Pulmonary artery endothelial cell (primary cell): ENCODE results near the gene CHKA. TPM values are rescaled to one million over a fixed set of nuclear protein-coding genes. Genes with fewer than 3 reads are reported as not detected.

ENCODE experiments used
- DNase-seq: peaks from one replicate; pipeline ENCODE4 v3.0.0-alpha.2; 2011; ENCODE audit warnings: low read depth, low spot score
- total RNA-seq: library from RNA; depleted of rRNA; stranded (reverse); fragments of >200 nt; gene quantifications from 2 replicates; pipeline ENCODE4 v1.2.3, GENCODE V29; 2014

Gene CHKA
- total RNA-seq, 1 donor from 2014 or later: 9.8 TPM

- no peak for DNase-seq
These were observed 118.0 kb downstream of the CHKA start for GRCh38 chr11:68002938-68003845.

Other genes starting within 250 kb of the CHKA start
- gene UNC93B1, start 117.3 kb downstream of the CHKA start, total RNA-seq: 14.7 and 16.0 TPM in 2 replicates
- gene ALDH3B1, start 111.1 kb downstream of the CHKA start, total RNA-seq: 0.74 and 1.3 TPM in 2 replicates
- gene NDUFS8, start 90.7 kb downstream of the CHKA start, total RNA-seq: 105 and 116 TPM in 2 replicates
- 50.6 and 71.3 TPM in 2 replicates for gene TCIRG1, start 82.4 kb downstream of the CHKA start, total RNA-seq
- 17.6 and 23.6 TPM in 2 replicates for gene KMT5B, start 91.9 kb upstream of the CHKA start, total RNA-seq
- gene C11orf24, start 150.6 kb upstream of the CHKA start, total RNA-seq: 9.7 and 11.6 TPM in 2 replicates
- 36.7 and 45.8 TPM in 2 replicates for gene LRP5, start 191.2 kb upstream of the CHKA start, total RNA-seq